Brain microvascular endothelial cell (primary cell): ENCODE data around the gene SPSB2.

Experiments
- DNase-seq: peaks from one replicate; pipeline ENCODE4 v3.0.0-alpha.2; 2020
- H3K27ac ChIP-seq: fragments of 250-450 bp; sonication (Bioruptor Pico); 2 replicates; pipeline ENCODE4 v1.5.1; 2020; ENCODE audit warnings: mild to moderate bottlenecking, moderate library complexity
- H3K27me3 ChIP-seq: fragments of 250-450 bp; sonication (Bioruptor Pico); replicated peaks from 2 replicates; pipeline ENCODE4 v1.5.1; 2020; ENCODE audit warnings: mild to moderate bottlenecking
- H3K36me3 ChIP-seq: fragments of 250-450 bp; sonication (Bioruptor Pico); replicated peaks from 2 replicates; pipeline ENCODE4 v1.5.1; 2020; ENCODE audit warnings: mild to moderate bottlenecking
- H3K4me3 ChIP-seq: 2 replicates; pipeline ENCODE4 v1.5.1; 2011; ENCODE audit warnings: low read depth, mild to moderate bottlenecking, control low read depth, low read length, moderate library complexity
- CTCF ChIP-seq: IDR thresholded peaks from 2 replicates; pipeline ENCODE4 v1.5.1; 2011; ENCODE audit warnings: low read depth, mild to moderate bottlenecking, moderate library complexity, low read length, control low read depth, inconsistent platforms; ENCODE audit errors: missing control alignments
- in situ Hi-C: cut with HindIII; loops from 2 replicates; pipeline ENCODE4 v1.10.0; 2017; ENCODE audit warnings: low sequenced_read_pairs, low pct_ligation_motif_present

The SPSB2 gene

GRCh38 chr12:6873094-6874014 lies at the start of gene SPSB2:
Gene SPSB2 (minus strand): TSS chr12:6873303. CDS start chr12:6872901, 402 bp downstream.
- DNase-seq: peak; percentile 93
- peak within 1 kb of the TSS; percentile 15 for H3K27ac ChIP-seq
- H3K4me3 ChIP-seq: peak within 1 kb of the TSS; percentile 84
- peaks cover 21% of the 10 kb centered on the region for H3K36me3 ChIP-seq
- no peaks in the 10 kb centered on the region for H3K27me3 ChIP-seq
- in situ Hi-C loops: no loop called here
- TF ChIP-seq CTCF: no peak

- TF ChIP-seq CTCF: no peak
- H3K4me3 ChIP-seq: no peak overlapping the region
- no peak for DNase-seq
- no peaks in the 10 kb centered on the region for H3K27me3 ChIP-seq
- H3K27ac ChIP-seq: no peak overlapping the region
- in situ Hi-C loops: no loop called here
- H3K36me3 ChIP-seq: no peaks in the 10 kb centered on the region
Observed at GRCh38 chr12:6921996-6922946, 49.2 kb upstream of the SPSB2 start.

- Histone ChIP-seq H3K4me3 (no peak overlapping the region), H3K36me3 (no peaks in the 10 kb centered on the region), H3K27ac (no peak overlapping the region), H3K27me3 (no peaks in the 10 kb centered on the region)
- no peak for DNase-seq
- in situ Hi-C loops: no loop called here
- no peak for TF ChIP-seq CTCF
Observed at GRCh38 chr12:6921539-6921938, 48.4 kb upstream of the SPSB2 start.

- Histone ChIP-seq H3K4me3 (no peak overlapping the region), H3K36me3 (no peaks in the 10 kb centered on the region), H3K27me3 (no peaks in the 10 kb centered on the region), H3K27ac (no peak overlapping the region)
- DNase-seq: no peak
- in situ Hi-C loops: no loop called here
- TF ChIP-seq CTCF: no peak
Observed at GRCh38 chr12:6919588-6919987, 46.5 kb upstream of the SPSB2 start.

GRCh38 chr12:6917491-6918231 lies 44.6 kb upstream of the SPSB2 start:
- H3K27ac ChIP-seq: no peak overlapping the region

More at GRCh38 chr12:6917491-6918231, 44.6 kb upstream of the SPSB2 start:
- in situ Hi-C loops: no loop called here
- TF ChIP-seq CTCF: no peak
- Histone ChIP-seq H3K4me3 (no peak overlapping the region), H3K36me3 (no peaks in the 10 kb centered on the region), H3K27me3 (no peaks in the 10 kb centered on the region)
- no peak for DNase-seq
